CD1c-positive myeloid dendritic cell (primary cell): ENCODE measurements around the gene C2CD4D.
"Not testable (repeated sequence)": the region's sequence is repeated elsewhere in the genome, so short reads cannot be mapped to it uniquely, and the experiment has no call there.

ENCODE experiments used
- DNase-seq: peaks from one replicate; pipeline ENCODE4 v3.0.0-alpha.2; 2016; ENCODE audit errors: extremely low spot score

Gene C2CD4D

DNA sequence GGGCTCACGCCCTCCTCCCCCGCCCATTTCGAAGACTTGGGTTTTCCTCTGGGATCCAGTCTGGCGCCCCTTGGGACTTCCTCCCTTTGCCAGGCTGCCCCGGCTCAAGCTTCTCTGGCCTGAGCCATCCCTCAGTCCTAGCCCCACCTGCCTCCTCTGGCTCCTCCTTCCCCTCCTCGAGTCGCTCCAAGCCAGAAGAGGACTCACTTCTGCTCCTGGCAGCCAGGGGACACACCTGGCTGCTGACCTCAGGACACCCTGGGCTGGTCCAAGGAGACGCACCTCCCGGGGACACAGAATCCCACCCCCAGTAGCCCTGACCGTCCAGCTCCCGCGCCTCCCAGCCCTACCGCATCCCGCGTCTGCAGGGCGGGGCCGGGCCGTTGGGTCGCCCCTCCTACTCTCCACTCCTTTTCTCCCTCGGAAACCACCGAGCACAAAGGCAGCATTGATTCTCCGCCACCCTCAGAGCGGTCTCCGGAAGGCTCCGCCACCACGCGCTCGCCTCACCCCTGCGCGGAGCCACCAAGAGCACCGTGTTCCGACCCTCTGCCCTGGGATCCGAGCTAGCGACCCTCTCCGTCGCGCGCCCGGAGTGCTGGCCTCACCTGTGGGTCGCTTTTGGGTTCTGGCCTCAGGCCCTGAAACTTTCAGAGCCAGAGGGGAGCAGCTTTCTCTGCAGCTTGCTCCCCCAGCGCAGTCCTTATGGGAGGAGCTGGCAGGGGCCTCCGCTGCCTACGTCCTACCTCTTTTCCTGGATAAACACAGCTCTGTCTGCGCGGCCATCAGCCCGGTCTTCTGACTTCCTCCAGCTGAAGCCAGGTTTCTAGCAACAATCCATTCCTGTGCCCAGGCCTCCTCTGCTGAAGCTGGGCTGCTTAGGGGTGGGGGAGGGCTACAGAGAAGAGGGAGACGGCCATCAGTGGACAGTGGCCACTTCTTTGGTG is at the start of gene C2CD4D:
C2CD4D (minus strand) TSS at position 364 of the 947 bp plus-strand sequence. CDS start 831 bp downstream, outside the sequence.
- no peak for DNase-seq

DNA sequence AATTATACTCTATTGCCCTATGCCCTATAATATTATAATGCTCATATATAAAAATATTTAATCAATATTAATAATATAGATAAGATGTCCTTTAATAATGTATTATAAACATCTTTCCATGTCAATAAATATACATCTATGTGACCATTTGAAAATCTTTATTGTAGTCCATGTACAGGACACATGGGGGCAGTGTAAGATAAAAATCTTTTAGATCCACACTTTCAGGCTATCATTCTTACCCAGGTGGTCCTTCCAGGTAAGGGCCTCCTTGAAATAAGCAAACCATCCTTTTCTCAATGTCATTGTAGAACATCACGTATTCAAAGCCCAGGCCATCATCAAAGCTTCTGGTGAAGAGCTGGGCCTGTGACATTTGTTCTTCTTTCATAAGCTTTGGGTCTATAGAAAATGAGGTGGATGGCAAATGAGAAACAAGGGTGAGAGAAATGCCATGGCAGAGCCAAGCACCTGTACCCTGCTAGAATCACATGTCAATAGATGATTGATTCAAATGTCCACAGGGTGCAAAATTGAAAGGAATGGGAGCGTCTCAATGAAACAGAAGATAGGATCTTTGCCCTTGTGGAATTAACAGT is 49.5 kb upstream of the C2CD4D start:
- DNase-seq = no peak

DNA sequence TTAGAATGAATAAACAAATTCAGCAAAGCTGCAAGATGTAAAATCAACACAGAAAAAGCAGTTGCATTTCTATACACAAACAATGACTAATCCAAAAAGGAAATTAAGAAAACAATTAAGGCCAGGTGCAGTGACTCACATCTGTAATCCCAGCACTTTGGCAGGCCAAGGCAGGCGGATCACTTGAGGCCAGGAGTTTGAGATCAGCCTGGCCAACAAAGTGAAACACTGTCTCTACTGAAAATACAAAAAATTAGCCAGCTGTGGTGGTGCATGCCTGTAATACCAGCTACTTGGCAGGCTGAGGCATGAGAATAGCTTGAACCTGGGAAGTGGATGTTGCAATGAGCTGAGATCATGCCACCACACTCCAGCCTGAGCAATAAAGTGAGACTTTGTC is 47.4 kb upstream of the C2CD4D start:
- DNase-seq = no peak

DNA sequence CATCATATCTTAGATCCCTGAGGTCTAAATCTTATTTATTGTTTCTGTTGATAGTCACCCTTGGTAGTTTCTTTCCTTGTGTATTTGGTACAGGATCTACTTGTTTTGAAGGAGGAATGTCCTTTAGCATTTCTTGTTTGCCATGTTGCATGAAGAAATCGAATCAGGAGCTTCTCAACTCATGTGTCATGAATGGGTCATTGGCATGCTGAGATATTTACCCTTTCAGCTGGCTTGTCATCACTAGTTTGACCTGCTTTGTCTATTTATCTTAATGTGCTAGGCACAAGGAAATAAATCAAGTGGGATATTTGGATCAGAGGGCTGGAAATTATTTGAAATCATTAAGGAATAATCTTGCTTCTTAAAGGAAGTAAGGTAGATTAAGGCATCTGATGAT is 45.9 kb upstream of the C2CD4D start:
- DNase-seq = no peak

DNA sequence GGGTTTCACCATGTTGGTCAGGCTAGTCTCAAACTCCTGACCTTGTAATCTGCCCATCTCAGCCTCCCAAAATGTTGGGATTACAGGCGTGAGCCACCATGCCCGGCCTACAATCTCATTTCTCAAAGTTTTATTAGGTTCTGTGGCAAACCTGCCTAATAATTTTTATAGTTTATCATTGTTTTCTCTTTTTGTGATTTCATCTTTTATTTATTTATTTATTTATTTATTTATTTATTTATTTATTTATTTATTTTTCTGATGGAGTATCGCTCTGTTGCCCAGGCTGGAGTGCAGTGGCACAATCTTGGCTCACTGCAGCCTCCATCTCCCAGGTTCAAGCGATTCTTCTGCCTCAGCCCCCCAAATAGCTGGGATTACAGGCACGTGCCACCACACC is 45.3 kb upstream of the C2CD4D start:
- DNase-seq = not testable (repeated sequence)

DNA sequence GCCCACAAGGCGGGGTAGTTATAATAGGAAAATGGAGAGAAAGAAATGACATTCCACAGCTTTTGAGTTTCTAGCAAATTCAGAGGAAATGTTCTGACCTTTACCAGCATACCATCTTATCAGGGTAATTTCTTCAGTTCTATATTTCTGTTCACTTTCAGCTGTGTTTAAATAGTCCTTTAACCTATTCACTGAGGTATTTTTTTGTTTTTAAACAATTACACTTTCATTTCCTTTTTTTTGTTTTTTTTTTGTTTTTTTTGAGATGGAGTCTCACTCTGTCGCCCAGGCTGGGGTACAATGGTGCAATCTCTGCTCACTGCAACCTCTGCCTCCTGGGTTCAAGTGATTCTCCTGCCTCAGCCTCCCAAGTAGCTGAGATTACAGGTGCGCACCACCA is 44.8 kb upstream of the C2CD4D start:
- DNase-seq = not testable (repeated sequence)

DNA sequence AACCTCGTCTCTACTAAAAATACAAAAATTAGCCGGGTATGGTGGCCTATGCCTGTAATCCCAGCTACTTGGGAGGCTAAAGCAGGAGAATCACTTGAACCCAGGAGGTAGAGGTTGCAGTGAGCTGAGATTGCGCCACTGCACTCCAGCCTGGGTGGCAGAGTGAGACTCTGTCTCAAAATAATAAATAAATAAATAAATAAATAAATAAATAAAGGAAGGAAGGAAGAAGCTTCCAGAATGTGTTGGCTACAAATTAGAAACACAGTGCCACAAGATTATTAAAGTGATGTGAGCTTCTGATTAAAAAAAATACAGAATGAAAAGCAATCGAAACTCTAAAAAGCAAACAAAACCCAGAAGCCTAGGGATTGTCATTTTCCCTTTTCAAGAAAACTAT is 44.3 kb upstream of the C2CD4D start:
- DNase-seq = not testable (repeated sequence)

DNA sequence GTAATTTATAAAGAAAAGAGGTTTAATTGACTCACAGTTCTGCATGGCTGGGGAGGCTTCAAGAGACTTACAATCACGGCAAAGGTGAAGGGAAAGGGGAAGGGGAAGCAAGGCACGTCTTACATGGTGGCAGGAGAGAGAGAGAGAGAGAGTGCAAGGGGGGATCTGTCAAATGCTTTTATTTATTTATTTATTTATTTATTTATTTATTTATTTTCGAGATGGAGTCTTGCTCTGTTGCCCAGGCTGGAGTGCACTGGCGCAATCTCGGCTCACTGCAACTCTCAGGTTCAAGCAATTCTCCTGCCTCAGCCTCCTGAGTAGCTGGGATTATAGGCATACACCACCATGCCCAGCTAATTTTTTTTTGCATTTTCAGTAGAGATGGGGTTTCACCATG is 43.3 kb upstream of the C2CD4D start:
- not testable (repeated sequence) for DNase-seq

DNA sequence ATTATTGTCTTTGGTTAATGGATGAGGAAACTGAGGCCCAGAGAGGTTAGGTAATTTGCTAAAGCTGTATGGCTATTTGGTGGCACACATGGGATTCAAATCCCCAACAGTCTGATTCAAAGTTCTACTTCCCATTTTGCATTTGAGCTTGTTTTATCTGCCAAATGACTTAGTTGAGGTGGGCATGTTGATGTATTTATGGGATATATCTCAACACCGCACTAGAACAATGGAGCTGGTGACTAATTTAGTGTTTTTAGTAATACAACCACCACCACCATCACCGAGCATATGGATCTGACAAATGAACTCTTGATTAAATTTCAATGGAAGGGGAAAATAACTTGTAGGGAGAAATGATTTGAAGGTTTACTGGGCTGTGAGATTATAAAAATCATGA is 42.8 kb upstream of the C2CD4D start:
- no peak for DNase-seq

DNA sequence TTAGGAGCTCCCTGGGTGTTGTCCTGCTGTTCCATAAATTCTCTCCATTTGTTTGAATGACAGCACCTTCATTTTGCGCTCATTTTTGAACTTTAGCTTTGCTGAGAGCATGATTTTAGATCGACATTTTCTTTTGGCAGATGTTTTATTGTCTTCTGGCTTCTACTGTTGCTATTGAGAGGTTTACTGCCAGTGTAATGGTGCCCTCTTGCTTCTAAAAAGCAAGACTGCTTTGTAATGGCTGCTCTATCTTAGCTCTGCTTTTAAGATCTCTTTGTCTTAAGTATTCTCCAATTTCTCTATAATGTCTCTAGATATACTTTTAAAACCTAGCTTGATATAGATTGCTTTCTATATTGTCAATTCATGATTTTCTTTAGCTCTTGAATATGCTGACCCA is 41.9 kb upstream of the C2CD4D start:
- DNase-seq = no peak

DNA sequence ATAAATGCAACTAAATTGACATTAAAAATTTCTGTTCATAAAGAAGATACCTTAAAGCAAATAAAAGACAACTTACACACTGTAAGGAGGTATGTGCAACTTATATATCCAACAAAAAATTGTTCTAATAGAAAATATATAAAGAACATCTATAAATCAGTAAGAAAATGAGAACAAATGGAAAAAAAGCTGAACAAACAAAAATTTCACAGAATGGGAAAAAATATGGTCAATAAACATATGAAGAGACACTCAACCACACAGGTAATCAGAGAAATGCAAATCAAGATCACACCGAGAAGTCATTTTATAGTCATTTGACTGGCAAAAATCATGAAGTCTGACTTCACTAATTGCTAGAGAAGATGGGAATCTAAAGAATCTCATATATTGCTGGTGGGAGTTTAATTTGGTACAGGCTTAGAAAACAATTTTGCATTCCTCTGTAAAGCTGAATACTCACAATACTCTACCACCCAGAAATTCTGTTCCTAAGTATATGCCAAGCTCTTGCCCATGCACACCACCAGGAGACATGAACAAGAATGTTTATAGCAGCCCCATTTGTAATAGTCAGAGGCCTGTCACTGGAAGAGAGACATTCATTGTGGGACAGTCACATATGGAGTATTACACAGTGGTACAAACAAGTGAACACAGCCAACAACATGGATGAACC is 35.9 kb upstream of the C2CD4D start:
- no peak for DNase-seq

DNA sequence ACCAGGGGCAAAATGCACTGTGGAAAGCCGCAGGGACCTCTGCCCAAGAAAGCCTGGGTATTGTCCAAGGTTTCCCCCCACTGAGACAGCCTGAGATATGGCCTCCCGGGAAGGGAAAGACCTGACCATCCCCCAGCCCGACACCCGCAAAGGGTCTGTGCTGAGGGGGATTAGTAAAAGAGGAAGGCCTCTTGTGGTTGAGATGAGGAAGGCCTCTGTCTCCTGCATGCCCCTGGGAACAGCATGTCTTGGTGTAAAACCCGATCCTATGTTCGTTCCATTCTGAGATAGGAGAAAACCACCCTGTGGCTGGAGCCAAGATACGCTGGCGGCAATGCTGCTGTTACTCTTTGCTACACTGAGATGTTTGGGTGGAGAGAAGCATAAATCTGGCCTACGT is 33.2 kb upstream of the C2CD4D start:
- not testable (repeated sequence) for DNase-seq

DNA sequence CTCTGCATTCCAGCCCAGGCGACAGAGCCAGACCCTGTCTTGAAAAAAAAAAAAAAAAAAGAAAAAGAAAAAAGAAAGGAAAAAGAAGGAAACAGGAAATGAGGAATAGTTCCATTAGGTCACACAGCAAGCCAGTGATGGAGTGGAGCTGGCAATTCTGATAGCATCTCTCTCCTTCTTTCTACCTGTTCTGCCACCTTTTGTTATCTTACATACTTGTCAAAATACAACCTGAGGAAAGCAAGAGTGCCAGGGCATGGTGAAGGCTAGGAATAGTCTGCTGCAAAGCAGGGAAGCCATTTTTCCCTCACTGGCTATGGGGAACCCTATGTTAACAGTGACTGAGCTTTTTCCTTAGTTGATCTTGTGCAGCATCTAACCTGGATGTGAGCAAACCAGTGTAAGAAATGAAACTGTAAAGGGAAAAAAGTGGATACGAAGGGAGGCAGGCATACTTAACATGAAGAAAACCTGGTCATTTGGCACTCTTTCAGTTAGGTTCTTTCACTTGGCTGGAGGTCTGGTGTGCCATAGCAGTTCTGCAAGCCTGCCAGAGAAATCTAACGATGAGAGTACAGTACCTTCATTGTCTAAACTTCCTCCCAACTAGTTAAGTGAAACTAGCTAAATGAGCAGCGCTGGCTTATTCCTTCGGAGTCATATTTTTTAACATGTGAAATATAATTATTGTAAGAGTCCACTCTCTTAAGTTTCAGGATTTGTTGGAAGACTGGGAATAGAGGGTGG is 31.8 kb upstream of the C2CD4D start:
- DNase-seq = no peak

DNA sequence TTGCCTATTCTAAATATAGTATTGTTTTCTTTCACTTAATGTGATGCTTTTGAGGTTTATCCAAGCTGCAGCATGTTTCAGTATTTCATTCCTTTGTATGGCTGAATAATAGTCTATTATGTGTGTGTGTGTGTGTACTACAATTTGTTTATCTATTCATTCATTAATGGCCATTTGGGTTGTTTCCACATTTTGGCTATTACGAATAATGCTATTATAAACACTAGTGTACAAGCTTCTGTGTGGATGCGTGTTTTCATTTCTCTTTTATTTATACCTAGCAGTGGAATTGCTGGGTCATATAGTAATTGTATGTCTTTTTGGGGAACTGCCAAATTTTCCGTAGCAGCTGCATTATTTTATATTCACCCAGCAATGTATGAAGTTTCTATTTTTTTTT is 28.9 kb upstream of the C2CD4D start:
- DNase-seq = peak; percentile 28

DNA sequence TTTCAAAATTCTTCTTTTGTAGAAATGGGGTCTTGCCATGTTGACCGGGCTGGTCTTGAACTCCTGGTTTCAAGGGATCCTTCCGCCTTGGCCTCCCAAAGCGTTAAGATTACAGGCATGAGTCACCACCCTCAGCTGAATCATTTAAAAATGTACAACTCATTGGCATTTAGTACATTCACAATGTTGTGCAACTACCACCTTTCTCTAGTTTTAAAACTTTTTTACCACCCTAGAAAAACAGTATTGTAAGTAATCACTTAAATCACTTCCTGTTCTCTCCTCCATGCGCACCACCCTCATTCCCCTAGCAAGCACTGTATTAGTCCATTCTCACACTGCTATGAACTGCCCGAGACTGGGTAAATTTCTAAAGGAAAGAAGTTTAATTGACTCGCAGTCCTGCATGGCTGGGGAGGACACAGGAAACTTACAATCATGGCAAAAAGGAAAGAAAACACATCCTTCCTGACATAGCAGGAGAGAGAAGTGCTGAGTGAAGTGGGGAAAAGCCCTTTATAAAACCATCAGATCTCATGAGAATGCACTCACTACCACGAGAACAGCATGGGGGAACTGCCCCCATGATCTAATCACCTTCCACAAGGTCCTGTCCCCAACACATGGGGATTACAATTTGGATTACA is 28.3 kb upstream of the C2CD4D start:
- DNase-seq = peak; percentile 72

DNA sequence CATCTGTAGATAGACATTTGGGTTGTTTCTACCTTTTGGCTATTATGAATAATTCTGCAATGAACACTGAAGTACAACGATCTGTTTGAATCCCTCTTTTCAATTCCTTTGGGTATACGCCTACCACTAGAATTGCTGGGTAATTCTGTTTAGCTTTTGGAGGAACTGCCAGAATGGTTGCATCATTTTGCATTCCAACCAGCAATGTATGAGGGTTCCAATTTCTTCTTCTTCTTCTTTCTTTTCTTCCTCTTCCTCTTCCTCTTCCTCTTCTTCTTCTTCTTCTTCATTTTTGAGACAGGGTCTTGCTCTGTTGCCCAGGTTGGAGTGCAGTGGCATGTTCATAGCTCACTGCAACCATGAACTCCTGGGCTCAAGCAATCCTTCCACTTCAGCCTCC is 27.7 kb upstream of the C2CD4D start:
- peak; percentile 55 for DNase-seq

DNA sequence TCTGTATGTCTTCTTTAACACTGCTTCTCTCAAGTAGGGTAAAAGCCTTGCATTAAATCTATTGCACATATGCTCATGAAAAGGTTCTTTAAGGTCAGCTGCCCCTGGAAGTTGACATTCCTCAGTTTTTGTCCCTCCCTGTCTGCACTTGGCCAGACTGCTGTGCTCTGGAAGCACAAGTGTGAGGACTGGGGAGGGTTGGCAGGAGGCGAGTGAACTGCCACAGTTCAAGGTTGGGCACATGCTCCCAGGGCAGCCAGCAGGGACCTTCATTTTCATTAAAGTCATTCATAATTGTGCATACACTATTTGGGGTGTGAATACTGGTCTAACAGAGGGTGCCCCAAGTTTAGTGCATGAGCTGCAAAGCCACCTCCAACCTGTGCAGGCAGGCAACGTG is 24.8 kb upstream of the C2CD4D start:
- no peak for DNase-seq

DNA sequence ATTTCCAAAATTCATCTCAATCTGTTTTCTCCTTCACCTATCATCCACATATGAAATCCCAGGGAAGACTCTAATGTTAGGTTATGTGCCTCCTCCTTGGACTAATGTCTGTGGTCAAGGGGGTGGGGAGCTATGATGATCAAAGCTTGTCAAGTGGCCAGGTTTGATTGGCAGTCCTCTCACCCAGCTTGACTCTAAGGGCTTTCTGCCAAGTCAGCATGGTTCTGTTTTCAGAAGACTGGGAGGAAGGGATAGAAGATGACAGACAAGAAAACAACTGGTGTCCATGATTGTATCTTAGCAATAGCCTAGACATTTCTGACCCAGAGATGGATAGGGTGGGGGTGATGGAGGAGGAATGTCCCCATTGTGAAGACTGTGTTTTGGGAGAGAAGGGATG is 23.0 kb upstream of the C2CD4D start:
- DNase-seq = no peak

DNA sequence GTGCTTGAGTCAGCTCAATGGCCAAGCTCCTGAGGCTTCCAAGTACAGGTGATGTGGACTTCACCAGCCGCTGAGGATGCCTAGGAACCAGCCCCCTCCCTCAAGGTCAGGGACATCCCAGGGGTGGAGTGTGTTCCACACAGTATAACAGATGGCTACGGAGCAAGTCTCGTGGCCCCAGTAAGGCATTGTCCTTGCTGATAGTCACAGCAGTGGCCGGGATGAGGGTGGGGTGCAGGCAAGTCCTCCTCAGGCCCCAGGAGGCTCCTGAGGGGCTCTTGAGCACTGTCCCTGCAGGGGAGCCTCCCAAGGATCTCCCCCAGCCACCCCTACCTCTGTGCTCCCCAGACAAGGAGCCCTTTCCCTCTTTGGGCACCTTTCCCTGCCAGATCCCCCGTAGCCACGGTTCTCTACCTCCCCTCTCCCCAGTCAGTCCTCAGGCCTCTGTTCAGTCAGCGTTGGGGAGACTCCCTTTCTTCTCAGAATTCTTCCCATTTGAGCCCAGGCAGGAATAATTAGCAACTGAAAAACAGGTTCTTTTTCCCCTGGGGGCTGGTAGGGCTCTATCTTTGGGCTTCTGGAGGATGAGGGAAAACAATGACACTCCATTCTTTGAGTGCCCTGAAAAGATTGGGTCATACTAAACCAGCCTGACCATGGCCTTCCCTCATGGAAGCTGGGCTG is 21.0 kb upstream of the C2CD4D start:
- no peak for DNase-seq

DNA sequence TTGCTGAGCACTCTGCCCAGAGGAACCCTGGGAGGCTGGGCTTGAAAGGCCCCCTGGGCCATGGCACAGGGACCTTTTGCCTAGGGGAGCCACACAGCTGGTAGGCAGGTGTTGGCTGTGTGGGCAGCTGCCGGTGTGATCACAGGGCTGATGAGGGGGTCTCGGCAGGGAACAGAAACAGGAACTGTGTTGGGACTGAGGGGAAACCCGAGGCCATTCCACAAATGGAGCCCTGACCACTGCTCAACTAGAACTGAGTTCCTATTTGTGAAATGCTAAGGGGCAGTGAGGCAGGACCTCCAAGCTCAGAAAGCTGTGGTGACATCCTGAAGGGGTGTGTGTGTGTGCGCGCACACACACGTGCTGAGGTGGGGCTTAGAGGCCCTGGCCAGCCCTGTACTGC is 20.3 kb upstream of the C2CD4D start:
- no peak for DNase-seq
